GM19099 (cell line): Measurements from ENCODE around the gene CCDC70.

Experiments used
- POLR2A ChIP-seq: IDR thresholded peaks from 3 replicates; pipeline ENCODE4 v1.6.1; 2011; ENCODE audit warnings: low read depth; ENCODE audit not compliant: insufficient read length; ENCODE audit errors: extremely low read depth

The CCDC70 gene

DNA sequence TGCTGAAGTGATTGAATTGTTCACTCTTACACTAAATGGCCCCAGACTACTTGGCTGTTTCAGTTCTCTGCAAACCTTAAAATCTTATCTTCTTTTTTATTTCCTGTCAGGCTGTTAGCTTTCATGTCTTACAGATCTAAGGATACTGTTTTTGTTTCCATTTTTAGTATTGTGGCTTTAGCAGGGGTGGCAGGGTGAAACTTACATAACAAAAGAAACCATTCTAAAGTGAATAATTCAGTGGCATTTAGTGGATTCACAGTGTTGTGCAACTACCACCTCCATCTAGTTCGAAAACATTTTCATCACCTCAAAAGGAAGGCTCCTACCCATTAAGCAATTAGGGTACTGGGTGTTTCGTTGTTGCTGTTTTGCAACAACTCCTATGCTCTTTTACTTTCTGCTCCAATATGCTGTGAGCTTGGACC is 36.6 kb upstream of the CCDC70 start:
- no peak for TF ChIP-seq POLR2A

DNA sequence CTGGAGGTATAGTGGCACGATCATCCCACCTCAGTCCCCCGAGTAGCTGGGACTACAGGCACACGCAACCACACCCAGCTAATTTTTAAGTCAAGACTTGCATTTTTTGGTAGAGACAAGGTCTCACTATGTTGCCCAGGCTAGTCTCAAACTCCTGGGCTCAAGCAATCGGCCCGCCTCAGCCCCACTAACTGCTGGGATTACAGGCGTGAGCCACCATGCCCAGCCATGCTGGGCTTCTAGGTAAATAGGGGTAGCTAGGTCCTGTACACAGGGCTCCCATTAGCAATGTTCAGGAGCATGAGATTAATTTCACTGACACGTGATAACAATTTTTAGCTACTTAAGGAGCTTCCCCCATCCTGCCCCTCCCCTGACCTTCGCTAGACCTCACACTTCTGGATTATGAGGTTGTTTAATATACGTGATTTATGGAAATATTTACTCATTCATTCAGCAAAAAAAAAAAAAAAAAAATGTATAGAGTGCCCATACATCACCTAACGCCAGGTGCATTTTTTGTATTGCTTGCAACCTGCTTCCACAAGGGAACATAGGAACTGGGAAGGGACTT is 36.0 kb upstream of the CCDC70 start:
- no peak for TF ChIP-seq POLR2A

DNA sequence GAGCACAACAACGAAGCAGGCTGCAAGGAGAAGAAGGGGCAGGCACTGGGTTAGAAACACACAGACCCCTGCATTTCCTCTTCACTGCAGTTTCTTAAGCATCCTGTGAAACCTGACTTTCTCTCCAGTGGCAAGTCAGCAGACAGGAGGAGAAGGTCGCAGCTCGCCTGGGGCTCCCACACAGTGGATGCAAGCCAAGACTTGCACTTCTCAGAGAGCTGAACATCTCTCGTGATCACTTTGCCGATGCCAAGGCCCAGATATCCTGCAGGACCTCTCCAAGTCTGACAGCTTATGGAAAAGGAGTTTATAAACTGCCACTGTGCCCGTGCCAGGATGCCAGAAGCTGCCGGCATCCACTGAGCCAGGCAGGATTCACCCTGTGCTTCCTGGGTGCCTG is 35.2 kb upstream of the CCDC70 start:
- TF ChIP-seq POLR2A = no peak

DNA sequence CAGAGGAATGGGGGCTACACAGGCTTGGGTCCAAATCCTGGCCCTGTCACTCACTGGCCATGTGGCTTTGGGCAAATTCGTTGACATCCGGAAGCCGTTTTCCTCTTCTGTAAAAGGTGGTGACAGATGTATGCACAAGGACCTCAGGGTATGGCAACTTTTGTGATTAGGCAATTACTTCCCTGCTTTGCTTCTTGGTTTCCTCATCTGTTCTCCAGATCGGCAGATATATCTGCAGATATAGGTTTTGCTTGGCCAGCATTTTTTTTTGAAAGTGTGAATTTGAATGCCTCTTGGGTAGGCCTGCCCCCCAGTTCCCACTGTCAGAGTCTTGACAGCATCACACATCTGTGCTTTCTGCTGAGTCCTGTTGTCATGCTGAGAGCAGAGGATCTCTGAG is 34.5 kb upstream of the CCDC70 start:
- TF ChIP-seq POLR2A = no peak

DNA sequence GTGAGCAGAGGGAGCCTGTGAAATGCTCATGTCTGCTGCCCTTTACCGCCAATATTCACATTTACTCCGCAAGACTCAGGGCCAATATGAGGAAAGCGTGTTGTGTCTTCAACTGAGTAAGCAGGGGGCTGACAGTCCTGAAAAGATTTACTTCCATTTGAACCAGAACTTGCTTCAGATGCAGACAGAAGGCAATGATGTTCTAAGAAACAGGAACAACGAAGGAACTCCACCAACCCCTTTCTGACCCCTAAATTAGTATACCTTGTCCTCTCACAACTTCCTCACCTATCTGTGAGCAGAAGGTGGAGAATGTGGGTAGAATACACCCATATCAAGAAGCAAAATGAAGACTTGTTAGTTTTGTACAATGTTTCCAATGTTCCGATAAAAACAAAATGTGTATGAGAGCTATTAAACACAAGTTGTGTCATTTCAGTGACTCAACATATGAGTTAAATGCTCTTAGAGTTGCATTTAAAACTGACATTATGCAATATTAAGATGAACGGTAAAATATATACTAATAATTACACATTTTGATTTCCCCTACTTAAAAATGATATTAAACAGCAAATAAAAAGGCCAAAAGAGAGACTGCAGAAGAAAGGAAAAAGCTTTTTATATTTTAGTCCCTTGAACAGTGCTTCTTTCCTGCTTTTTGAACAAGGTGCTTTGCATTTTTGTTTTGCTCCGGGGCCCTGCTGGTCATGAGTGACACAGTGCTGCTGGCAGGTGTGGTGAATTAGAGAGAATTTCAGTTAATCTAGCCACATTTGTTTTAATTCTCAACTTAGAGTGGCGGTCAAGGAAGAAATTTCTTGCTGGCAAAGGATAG is 32.8 kb upstream of the CCDC70 start:
- no peak for TF ChIP-seq POLR2A

DNA sequence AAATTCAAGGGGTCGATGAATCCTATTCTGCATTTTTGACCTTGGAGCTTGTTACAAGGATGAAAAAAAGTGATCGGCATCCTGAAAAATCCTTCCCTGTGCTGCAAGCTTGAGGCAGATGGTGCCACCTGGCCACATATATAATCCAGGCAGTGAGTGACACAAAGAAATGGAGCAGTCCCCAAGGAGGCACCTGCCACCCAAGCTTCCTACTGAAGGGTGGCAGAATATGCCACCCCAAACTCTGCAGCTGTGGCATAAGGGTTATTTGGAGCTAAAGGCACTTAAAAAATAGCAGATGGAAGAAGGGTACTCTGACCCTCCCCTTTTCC is 32.2 kb upstream of the CCDC70 start:
- TF ChIP-seq POLR2A = no peak

DNA sequence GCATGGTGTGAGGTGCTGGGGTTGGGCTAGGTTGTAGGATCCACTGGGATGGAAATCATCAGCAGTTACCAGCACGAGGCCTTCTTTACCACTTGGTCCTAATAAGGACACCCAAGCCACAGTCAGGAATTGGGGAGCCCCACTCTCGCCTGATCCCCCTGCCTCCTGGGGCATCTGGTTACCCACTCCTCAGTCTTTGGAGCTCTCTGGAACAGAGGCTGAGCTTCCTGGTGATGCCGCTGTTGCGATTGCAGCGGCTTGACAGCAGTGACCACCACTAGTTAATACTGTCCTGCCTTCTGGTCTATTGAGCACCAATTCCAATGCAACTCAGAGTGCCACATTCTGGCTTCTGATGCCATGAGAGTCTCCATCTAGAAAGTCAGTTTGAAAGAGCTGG is 30.2 kb upstream of the CCDC70 start:
- no peak for TF ChIP-seq POLR2A

DNA sequence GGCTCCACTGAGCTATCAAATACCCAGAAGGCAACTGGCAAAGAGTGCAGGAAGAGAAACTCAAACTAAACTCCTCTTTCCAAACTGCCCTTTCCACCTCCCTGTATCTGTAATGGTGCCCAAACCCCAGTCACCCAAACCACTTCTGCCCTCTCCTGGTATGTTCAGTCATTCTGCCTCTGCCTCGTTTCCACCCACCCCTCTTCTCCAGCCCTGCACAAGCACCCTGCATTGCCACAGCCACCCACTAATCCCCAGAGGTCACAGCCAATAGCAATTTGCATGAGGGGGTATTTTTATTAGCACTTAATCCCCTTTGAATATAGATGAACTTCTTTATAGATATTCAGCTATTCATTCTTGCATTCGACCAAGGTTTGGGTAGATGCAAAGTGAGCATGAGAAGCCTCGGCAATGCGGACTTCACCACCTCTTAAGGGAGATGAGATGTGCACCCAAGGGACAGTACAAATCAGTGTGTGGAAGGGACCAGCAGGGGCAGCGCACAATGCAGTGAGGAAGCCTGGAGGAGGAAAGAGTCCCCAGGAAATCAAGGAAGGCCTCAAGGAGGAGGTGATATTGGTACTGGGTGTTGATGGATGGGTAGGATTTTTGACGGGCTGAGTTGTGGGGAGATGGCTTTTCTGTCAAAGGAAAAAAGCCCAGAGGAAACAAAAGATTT is 29.2 kb upstream of the CCDC70 start:
- no peak for TF ChIP-seq POLR2A

DNA sequence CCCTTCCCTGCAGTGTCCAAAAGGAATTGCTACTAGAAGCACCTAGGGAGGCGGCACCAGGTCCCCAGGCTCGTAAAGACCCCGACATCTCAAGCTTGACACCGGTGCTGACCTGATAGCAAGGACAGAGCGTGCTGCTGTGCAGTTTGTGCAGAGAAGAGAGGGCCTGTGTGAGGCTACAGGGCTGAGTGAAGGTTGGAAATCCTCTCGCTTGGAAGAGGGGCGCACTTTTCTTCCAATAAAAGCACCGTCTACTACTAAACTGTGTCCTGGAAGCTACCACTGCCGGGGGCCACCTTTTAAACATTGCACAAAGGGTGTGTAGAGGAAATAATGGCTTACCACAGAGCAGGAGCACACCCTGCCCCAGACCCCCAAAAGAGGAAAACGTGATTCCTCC is 27.8 kb upstream of the CCDC70 start:
- no peak for TF ChIP-seq POLR2A

DNA sequence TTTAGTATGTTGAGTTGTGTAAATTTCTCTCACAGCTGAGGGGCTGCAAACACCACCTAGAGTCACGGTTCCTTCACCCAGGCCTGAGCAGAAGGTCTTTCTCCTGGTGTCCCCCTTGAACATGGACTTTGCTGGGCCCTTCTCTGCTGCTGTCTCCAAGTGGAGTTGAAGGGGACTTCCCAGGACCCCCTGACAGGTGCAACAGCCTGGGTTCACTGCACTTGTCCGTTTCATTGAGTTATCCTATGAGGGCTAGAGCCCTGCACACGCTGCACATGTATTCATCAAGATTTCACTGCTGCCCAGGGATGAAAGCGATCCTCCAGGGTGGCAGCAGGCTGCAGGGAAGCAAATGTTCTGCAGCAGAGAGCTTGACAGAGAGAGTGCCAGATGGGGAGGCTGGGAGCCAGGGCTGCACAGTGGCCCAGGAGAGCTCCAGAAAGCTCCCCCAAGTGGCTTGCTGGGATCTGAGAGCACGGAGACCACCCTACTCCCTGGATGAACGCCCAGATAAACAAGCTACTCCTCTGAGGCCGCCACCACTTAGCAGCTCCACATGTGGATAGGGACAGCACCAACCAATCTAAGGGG is 27.1 kb upstream of the CCDC70 start:
- no peak for TF ChIP-seq POLR2A

DNA sequence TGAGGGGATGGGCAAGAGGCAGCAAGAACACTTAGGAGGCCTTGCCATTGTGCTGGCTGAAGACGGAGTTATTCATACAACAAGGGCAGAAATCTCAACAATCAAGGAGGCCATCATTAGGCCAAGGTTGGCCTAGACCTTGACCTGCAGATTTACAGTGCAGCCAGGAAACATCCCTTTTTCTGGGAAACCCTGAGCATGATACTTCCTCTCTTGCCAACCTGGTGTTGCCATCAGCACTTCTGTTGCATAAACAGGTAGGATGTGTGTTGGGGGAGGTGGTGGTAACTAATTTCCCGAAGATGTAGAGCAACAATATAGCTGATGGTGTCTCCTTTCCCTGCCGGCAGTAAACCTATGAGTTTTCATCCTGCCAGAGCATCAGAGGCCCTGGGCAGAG is 24.8 kb upstream of the CCDC70 start:
- no peak for TF ChIP-seq POLR2A

DNA sequence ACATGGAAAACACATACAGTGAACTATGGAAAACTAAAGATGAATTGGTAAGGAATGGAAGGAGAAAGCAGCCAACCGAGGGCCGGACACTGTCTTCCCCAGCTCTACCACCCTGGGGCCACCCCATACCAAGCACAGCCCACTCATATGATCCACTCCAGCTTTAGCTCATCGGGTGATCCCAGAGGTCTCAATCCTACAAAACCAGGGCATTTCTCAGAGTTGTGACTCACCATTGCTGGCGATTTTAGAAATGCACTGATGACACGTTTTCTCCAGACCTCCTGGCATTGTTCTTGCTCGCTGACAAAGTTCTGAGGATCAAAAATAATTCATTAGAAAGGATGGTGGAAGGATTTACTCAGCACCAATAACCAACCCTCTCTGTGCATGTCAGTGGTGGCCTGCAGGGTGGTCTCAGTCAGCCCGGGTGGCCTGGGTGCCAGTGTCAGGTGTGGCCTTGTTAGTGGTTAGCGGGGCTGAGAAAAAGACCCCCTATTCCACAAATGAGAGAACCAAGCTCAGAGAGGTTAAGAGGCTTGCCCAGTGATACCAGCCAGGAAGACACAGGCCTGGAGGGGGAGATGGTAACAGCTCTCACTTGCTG is 23.4 kb upstream of the CCDC70 start:
- TF ChIP-seq POLR2A = no peak

DNA sequence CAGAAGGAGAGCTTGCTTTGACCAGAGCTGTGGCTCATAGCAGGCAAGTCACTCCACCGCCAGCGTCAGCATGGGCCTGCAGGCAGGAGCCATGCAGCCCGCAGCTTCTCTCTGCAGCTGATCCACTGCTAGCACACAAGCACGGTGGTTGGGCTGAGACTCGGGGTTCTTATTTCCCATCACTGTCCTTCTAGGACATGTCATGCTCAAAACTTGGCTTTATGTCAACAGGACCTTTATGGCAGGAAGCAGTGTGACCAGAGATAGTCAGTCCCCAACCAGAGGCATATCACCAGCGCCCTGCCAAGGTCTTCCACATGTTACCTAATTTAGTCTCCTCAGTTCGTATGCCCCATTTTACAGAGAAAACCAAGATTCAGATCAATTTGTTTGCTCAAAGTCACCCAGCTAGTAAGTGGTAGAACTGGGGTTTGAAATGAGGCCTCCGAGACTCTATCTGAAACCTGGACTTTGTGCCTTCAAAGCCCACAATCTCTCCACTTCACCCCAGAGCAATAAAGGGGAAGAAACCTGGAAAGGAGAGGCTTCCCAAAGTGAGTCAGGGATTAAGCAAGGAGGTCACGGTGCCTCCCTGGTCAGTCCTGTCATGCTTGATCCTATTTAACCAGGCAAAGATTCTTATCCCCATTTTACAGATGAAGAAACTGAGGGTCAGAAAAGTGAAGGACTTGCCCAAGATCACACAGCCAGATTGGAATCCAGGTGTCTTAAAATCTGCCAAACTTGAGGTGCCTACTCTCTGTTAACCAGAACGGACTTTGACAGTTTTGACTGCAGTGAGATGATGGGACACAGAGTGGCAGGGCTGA is 21.8 kb upstream of the CCDC70 start:
- no peak for TF ChIP-seq POLR2A

DNA sequence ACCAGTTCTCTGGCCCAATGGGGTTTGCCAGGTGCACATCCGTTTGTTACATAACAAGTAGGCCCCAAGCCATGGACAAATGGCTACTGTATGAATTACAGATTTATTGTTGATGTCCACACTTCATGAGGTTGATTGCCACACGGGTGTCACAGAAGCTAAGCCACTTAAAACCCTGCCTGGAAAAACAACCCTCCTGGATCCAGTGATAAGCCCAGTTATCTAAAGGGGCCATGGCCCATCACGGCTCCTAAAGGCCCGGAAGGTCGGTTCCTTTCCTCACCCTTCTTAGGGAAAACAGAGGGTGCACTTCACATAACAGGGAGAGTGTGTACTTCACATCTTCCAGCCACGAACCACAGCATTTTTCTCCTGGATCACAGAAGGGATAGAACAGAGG is 20.9 kb upstream of the CCDC70 start:
- TF ChIP-seq POLR2A = no peak
